ENCODE data around the gene SEPTIN12.

GRCh38 chr16:4762205-4762604, 25.9 kb downstream of the SEPTIN12 start:
- TF ChIP-seq EZH2 (IDR thresholded peaks at IDR 0.05; ENCODE audit: borderline replicate concordance): no peak
- TF ChIP-seq CTCF (IDR thresholded peaks at IDR 0.05; ENCODE audit: poor library complexity): no peak

Measured in hepatocyte (in vitro differentiated cells).